ENCODE measurements around the gene DOK5. TPM values are rescaled to one million over a fixed set of nuclear protein-coding genes. Genes with fewer than 3 reads are reported as not detected.

The DOK5 gene
- total RNA-seq, 1 donor from 2014 or later, result 0.74 TPM

DNA sequence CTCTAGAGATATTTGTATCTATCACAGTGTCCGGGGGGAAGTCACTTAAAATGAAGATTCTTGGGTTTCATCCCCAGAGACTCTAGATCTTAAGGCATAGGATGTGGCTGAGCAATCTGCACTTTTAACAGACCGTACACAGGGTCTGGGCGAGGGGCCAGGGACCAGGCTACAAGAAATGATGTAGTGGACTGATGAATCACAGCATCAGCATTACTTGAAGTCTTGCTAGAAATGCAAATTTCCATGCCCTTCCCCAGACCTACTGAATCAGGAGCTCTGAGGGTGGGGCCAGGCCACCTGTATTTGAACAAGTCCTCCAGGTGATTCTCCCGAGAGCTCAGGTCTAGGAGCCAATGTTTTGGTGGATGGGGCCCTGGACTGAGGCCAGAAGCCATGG is 168.4 kb downstream of the DOK5 start:
- TF ChIP-seq, protein P1, sequence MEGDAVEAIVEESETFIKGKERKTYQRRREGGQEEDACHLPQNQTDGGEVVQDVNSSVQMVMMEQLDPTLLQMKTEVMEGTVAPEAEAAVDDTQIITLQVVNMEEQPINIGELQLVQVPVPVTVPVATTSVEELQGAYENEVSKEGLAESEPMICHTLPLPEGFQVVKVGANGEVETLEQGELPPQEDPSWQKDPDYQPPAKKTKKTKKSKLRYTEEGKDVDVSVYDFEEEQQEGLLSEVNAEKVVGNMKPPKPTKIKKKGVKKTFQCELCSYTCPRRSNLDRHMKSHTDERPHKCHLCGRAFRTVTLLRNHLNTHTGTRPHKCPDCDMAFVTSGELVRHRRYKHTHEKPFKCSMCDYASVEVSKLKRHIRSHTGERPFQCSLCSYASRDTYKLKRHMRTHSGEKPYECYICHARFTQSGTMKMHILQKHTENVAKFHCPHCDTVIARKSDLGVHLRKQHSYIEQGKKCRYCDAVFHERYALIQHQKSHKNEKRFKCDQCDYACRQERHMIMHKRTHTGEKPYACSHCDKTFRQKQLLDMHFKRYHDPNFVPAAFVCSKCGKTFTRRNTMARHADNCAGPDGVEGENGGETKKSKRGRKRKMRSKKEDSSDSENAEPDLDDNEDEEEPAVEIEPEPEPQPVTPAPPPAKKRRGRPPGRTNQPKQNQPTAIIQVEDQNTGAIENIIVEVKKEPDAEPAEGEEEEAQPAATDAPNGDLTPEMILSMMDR (IDR thresholded peaks at IDR 0.05), result no peak
- Histone ChIP-seq H3K36me3 (no peaks in the 10 kb centered on the region), H3K27ac (no peak overlapping the region), H3K9me3 (no peaks in the 10 kb centered on the region), H3K4me1 (no peaks in the 10 kb centered on the region), H3K27me3 (ENCODE audit: low read depth) (no peaks in the 10 kb centered on the region), H3K4me3 (no peak overlapping the region)
- DNase-seq (no peak), ATAC-seq (no peak)
- intact Hi-C loops (cut with DNase I), result no loop called here

DNA sequence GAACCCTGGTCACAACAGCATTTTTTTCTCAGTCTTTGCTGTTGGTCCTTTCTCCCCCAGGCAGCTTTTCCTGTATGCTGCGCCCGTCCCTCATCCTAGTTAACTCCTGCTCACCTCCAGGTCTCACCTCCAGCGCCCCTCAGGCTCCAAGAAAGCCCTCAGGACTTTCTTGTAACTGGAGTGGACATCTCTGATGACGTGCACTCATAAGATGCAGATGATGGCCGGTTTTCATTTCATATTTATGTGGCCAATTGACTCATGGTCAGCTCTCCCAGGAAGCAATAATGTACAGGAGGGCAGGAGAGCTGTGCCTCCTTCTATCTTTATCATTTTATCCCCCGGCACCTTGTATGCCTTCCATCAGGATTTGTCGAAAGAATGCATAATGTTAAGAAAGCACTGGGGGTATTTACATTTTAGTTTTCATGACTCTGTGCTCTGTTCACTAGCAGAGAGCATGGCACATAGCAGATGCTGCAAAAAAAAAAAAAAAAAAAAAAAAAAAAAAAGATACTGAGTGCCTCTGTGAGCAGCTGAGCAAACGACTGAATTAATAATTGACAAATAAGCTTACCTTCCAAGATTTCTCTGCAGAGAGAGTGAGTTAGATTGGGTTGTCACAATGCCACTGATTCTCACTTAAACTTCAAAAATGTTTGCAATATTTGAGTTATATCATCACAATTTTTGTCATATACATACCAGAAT is 170.2 kb downstream of the DOK5 start:
- ATAC-seq (no peak), DNase-seq (no peak)
- Histone ChIP-seq H3K27me3 (ENCODE audit: low read depth) (no peaks in the 10 kb centered on the region), H3K4me3 (no peak overlapping the region), H3K27ac (no peak overlapping the region), H3K4me1 (peaks cover 4% of the 10 kb centered on the region), H3K36me3 (no peaks in the 10 kb centered on the region), H3K9me3 (no peaks in the 10 kb centered on the region)
- intact Hi-C loops (cut with DNase I), result no loop called here
- TF ChIP-seq, protein P1 (IDR thresholded peaks at IDR 0.05), result no peak

DNA sequence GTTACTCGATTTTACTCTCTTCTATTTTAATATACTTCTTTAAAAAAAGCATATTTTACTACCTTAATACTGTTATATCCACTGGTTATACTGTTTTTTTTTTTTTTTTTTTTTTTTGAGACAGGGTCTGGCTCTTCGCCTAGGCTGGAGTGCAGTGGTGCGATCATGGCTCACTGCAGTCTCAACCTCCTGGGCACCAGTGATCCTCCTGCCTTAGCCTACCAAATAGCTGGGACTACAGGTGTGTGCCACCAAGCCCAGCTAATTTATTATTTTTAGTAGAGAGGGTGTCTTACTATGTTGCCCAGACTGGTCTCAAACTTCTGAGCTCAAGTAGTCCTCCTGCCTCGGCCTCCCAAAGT is 170.7 kb downstream of the DOK5 start:
- no peaks in the 10 kb centered on the region for H3K9me3 ChIP-seq
- intact Hi-C loops (cut with DNase I), result no loop called here
- DNase-seq (no peak), ATAC-seq (no peak)
- H3K36me3 ChIP-seq, result no peaks in the 10 kb centered on the region
- H3K4me1 ChIP-seq, result peaks cover 4% of the 10 kb centered on the region
- no peaks in the 10 kb centered on the region for H3K27me3 ChIP-seq (ENCODE audit: low read depth)
- TF ChIP-seq, protein P1 (IDR thresholded peaks at IDR 0.05), result no peak
- H3K4me3 ChIP-seq, result no peak overlapping the region
- no peak overlapping the region for H3K27ac ChIP-seq

DNA sequence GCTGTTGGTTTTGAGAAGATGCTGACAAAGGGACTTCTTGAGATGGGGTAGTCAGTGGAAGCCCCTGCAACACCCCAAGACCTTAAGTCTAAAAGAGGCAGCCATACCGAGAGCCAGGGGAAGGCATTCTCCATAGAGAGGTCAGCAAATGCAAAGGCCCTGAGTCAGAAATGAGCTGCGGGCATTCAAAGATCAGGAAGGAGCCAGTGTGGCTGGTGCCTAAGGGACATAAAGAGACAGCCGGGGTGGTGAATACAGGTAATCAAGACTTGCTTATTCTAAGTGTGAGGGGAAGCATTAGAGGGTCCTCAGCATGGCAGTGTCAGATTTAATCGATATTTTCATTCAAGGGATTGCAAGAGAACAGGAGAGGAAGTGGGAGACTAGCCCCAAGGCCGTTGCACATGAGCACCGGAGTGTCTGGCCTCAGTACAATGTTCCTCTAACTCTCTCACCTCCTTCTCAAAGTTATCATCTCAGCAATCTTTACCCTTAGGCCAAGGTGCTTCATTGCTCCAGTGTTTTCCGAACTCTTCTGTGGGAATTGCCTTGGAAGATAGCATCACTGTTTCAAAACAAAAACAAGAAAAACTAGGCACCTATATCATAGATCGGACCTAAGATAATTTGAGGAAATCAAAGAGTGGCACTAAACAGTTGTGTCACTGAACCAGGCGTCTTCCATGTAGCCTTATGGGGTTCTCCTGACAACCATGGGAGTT is 173.2 kb downstream of the DOK5 start:
- intact Hi-C loops (cut with DNase I), result no loop called here
- no peak for ATAC-seq
- DNase-seq, result no peak
- H3K4me3 ChIP-seq, result no peak overlapping the region
- no peaks in the 10 kb centered on the region for H3K36me3 ChIP-seq
- H3K27ac ChIP-seq, result no peak overlapping the region
- no peaks in the 10 kb centered on the region for H3K27me3 ChIP-seq (ENCODE audit: low read depth)
- H3K4me1 ChIP-seq, result peaks cover 4% of the 10 kb centered on the region
- TF ChIP-seq, protein P1 (IDR thresholded peaks at IDR 0.05), result no peak
- H3K9me3 ChIP-seq, result no peaks in the 10 kb centered on the region

DNA sequence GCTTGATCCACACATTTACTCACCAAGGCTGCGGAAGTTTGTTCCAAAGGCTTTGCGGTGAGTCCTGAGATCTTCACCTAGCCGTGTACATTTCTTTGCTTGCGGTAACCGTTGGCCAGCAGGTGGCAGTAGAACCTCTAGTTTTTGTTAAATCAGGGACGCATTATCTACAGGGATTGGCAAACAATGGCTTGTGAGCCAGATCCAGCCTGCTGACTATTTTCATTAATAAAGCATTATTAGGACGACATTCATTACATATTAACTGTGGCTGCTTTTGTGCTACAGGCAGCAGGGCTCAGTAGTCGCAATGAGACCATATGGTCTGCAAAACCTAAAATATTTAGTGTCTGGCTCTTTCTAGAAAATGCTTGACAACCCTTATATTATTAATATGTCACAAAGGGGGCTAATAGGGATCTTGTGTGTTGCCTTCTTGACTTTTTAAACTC is 174.1 kb downstream of the DOK5 start:
- intact Hi-C loops (cut with DNase I), result no loop called here
- peak; percentile 74 for DNase-seq
- no peaks in the 10 kb centered on the region for H3K9me3 ChIP-seq

More for the DNA sequence above, 174.1 kb downstream of the DOK5 start:
- Histone ChIP-seq H3K4me1 (peaks cover 4% of the 10 kb centered on the region), H3K36me3 (no peaks in the 10 kb centered on the region), H3K27me3 (ENCODE audit: low read depth) (no peaks in the 10 kb centered on the region), H3K27ac (no peak overlapping the region), H3K4me3 (no peak overlapping the region)
- TF ChIP-seq, protein P1 (IDR thresholded peaks at IDR 0.05), result peak; percentile 78
- ATAC-seq, result peak; percentile 78 to 81

Measured in lower lobe of right lung (tissue), 2 donors.